Measurements from ENCODE around the gene MAGEB4.

The MAGEB4 gene

DNA sequence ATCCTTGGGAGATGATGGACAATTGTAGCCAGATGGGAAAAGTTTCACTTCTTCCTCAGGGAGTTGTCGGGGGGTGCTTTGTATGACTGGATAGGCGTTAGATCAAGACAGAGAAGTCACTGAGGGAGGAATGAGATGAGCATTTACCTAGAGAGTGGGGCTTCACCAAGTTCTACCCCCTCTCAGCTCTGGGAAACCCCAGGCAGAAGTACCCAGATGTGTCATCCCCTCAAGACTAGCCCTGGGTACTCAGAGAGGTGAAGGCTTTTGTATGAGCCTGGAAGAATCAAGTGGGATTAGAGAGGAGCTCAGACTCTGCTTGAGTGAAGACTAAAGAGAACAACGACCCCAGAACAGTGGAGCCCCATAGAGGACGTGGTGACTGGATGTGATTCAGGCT is 7.1 kb downstream of the MAGEB4 start:
- H2BK5ac ChIP-seq (ENCODE audit: low read depth, low read length, poor library complexity): no peak overlapping the region
- H2AK5ac ChIP-seq (ENCODE audit: low read length): no peak overlapping the region
- no peaks in the 10 kb centered on the region for H3K36me3 ChIP-seq (ENCODE audit: control insufficient read depth in 1 of 2, insufficient read depth in 2 of 2, low read length in 2 of 2)
- H3K9ac ChIP-seq (ENCODE audit: low read length): no peak overlapping the region
- no peak overlapping the region for H3K14ac ChIP-seq (ENCODE audit: low read length)
- H3K9me3 ChIP-seq (ENCODE audit: insufficient read depth, low read depth, low read length): no peaks in the 10 kb centered on the region
- H3K4ac ChIP-seq (ENCODE audit: low read depth, low read length): no peak overlapping the region
- no peak for DNase-seq
- no peaks in the 10 kb centered on the region for H3K79me2 ChIP-seq (ENCODE audit: control insufficient read depth, insufficient read depth, low read length, poor library complexity)
- no peak overlapping the region for H4K8ac ChIP-seq (ENCODE audit: low read depth, low read length)
- no peak overlapping the region for H3K23ac ChIP-seq (ENCODE audit: low read length)
- H3K27ac ChIP-seq (ENCODE audit: low read depth, low read length): no peak overlapping the region
- H3K27me3 ChIP-seq (ENCODE audit: insufficient read depth, low read length): no peaks in the 10 kb centered on the region
- H2BK120ac ChIP-seq (ENCODE audit: insufficient read depth, low read length, poor library complexity): no peak overlapping the region
- H2AFZ ChIP-seq (ENCODE audit: insufficient read depth, low read length, poor library complexity): no peak overlapping the region
- H3K4me3 ChIP-seq (ENCODE audit: low read depth, low read length): no peak overlapping the region
- H2BK12ac ChIP-seq (ENCODE audit: low read length): no peak overlapping the region
- H3K79me1 ChIP-seq (ENCODE audit: low read length): no peaks in the 10 kb centered on the region
- no CpG with 5 or more reads among the region's 4 CpGs for WGBS (ENCODE audit: extremely low coverage, insufficient coverage, insufficient read length)
- H4K91ac ChIP-seq (ENCODE audit: low read depth, low read length): no peak overlapping the region
- no peaks in the 10 kb centered on the region for H3K4me1 ChIP-seq (ENCODE audit: control insufficient read depth in 1 of 2, insufficient read depth in 2 of 2, low read length in 2 of 2)
- no peak overlapping the region for H3K18ac ChIP-seq (ENCODE audit: low read length)
- H3K4me2 ChIP-seq (ENCODE audit: low read length): no peak overlapping the region
- no peak overlapping the region for H4K12ac ChIP-seq (ENCODE audit: low read depth, low read length)

DNA sequence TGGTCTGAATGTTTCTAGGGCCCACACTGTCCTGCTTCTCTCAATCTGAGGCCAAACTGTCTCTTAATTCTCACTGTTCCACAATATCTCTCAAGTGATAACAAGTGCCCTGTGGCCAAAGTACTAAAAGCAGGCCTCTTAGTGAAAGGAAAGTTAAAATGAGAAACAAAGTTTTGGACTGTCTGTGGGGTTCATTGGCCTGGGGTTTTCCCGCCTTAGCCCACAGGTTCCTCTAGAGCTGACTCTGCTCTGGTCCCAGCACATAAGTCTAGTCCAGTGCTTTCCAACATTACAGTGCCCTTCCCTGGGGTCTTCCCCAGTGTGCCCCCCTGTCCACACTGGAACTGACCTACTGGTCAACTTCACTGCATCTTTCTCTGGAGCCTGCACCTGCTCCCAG is 11.5 kb downstream of the MAGEB4 start:
- Histone ChIP-seq H3K79me1 (ENCODE audit: low read length) (no peaks in the 10 kb centered on the region), H3K4ac (ENCODE audit: low read depth, low read length) (no peak overlapping the region), H2BK5ac (ENCODE audit: low read depth, low read length, poor library complexity) (no peak overlapping the region), H4K8ac (ENCODE audit: low read depth, low read length) (no peak overlapping the region), H3K4me2 (ENCODE audit: low read length) (no peak overlapping the region), H3K18ac (ENCODE audit: low read length) (no peak overlapping the region), H3K9ac (ENCODE audit: low read length) (no peak overlapping the region), H3K23ac (ENCODE audit: low read length) (no peak overlapping the region), H3K36me3 (ENCODE audit: control insufficient read depth in 1 of 2, insufficient read depth in 2 of 2, low read length in 2 of 2) (no peaks in the 10 kb centered on the region), H3K79me2 (ENCODE audit: control insufficient read depth, insufficient read depth, low read length, poor library complexity) (no peaks in the 10 kb centered on the region), H2BK12ac (ENCODE audit: low read length) (no peak overlapping the region), H2BK120ac (ENCODE audit: insufficient read depth, low read length, poor library complexity) (no peak overlapping the region), H3K4me3 (ENCODE audit: low read depth, low read length) (no peak overlapping the region), H2AK5ac (ENCODE audit: low read length) (no peak overlapping the region), H3K4me1 (ENCODE audit: control insufficient read depth in 1 of 2, insufficient read depth in 2 of 2, low read length in 2 of 2) (no peaks in the 10 kb centered on the region), H3K27me3 (ENCODE audit: insufficient read depth, low read length) (no peaks in the 10 kb centered on the region), H3K9me3 (ENCODE audit: insufficient read depth, low read depth, low read length) (peaks cover 2% of the 10 kb centered on the region), H4K91ac (ENCODE audit: low read depth, low read length) (no peak overlapping the region), H4K12ac (ENCODE audit: low read depth, low read length) (no peak overlapping the region), H3K27ac (ENCODE audit: low read depth, low read length) (no peak overlapping the region), H3K14ac (ENCODE audit: low read length) (no peak overlapping the region), H2AFZ (ENCODE audit: insufficient read depth, low read length, poor library complexity) (no peak overlapping the region)
- WGBS (ENCODE audit: extremely low coverage, insufficient coverage, insufficient read length): no CpG with 5 or more reads among the region's 1 CpG
- DNase-seq: no peak

DNA sequence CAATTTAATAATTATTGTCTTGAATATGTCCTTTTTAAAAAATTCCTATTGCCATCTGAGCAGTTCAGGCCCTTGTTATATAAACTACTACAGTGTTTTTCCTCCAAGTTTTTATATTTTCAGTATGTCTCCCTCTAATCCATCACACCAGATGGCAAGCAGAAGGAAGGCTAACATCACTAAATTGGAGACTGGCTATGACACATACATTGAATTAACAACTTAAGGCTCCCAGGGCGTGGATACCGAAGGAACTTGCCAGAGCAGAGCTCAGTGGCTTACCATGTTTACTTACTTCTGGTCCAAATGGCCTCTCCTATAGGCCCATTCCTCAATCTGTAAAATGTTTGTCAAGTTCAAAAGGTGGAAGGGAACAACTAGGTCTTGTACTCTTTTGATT is 18.1 kb downstream of the MAGEB4 start:
- Histone ChIP-seq H3K18ac (ENCODE audit: low read length) (no peak overlapping the region), H3K23ac (ENCODE audit: low read length) (no peak overlapping the region), H3K4me2 (ENCODE audit: low read length) (no peak overlapping the region), H3K4ac (ENCODE audit: low read depth, low read length) (no peak overlapping the region), H2AFZ (ENCODE audit: insufficient read depth, low read length, poor library complexity) (no peak overlapping the region), H2BK12ac (ENCODE audit: low read length) (no peak overlapping the region), H2BK120ac (ENCODE audit: insufficient read depth, low read length, poor library complexity) (no peak overlapping the region), H3K36me3 (ENCODE audit: control insufficient read depth in 1 of 2, insufficient read depth in 2 of 2, low read length in 2 of 2) (no peaks in the 10 kb centered on the region), H4K12ac (ENCODE audit: low read depth, low read length) (no peak overlapping the region), H2BK5ac (ENCODE audit: low read depth, low read length, poor library complexity) (no peak overlapping the region), H3K4me3 (ENCODE audit: low read depth, low read length) (no peak overlapping the region), H3K79me2 (ENCODE audit: control insufficient read depth, insufficient read depth, low read length, poor library complexity) (no peaks in the 10 kb centered on the region), H3K9ac (ENCODE audit: low read length) (no peak overlapping the region), H3K27me3 (ENCODE audit: insufficient read depth, low read length) (no peaks in the 10 kb centered on the region), H3K27ac (ENCODE audit: low read depth, low read length) (no peak overlapping the region), H3K14ac (ENCODE audit: low read length) (no peak overlapping the region), H4K8ac (ENCODE audit: low read depth, low read length) (no peak overlapping the region), H3K4me1 (ENCODE audit: control insufficient read depth in 1 of 2, insufficient read depth in 2 of 2, low read length in 2 of 2) (no peaks in the 10 kb centered on the region), H3K79me1 (ENCODE audit: low read length) (no peaks in the 10 kb centered on the region), H3K9me3 (ENCODE audit: insufficient read depth, low read depth, low read length) (no peaks in the 10 kb centered on the region), H4K91ac (ENCODE audit: low read depth, low read length) (no peak overlapping the region), H2AK5ac (ENCODE audit: low read length) (no peak overlapping the region)
- WGBS (ENCODE audit: extremely low coverage, insufficient coverage, insufficient read length): no CpG with 5 or more reads among the region's 2 CpGs
- DNase-seq: no peak

DNA sequence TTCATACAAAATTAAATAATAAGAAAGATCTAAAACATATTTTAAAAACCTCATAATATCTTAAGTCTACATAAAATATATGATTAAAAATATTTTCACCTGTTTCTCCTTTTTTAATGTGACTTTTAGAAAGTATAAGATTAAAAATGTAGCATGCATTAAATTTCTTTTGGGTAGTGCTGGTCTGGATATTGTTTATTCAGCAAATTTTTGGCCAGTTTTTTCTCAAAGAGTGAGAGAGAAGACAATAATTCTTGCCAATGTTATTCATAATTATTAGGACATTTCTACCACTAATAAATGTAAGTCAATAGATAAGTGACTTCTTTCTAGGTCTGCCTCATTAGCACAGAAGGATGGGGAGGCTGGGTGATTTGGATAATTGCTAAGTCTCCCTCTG is 19.2 kb downstream of the MAGEB4 start:
- no peak overlapping the region for H3K27ac ChIP-seq (ENCODE audit: low read depth, low read length)
- H3K79me1 ChIP-seq (ENCODE audit: low read length): no peaks in the 10 kb centered on the region
- no peak overlapping the region for H3K14ac ChIP-seq (ENCODE audit: low read length)
- H2AK5ac ChIP-seq (ENCODE audit: low read length): no peak overlapping the region
- no peak overlapping the region for H3K4ac ChIP-seq (ENCODE audit: low read depth, low read length)
- H3K79me2 ChIP-seq (ENCODE audit: control insufficient read depth, insufficient read depth, low read length, poor library complexity): no peaks in the 10 kb centered on the region
- no peak overlapping the region for H2AFZ ChIP-seq (ENCODE audit: insufficient read depth, low read length, poor library complexity)
- no peak overlapping the region for H2BK5ac ChIP-seq (ENCODE audit: low read depth, low read length, poor library complexity)
- no peak overlapping the region for H3K23ac ChIP-seq (ENCODE audit: low read length)
- no peak overlapping the region for H3K4me2 ChIP-seq (ENCODE audit: low read length)
- DNase-seq: no peak
- no peaks in the 10 kb centered on the region for H3K27me3 ChIP-seq (ENCODE audit: insufficient read depth, low read length)
- H4K8ac ChIP-seq (ENCODE audit: low read depth, low read length): no peak overlapping the region
- no peak overlapping the region for H4K91ac ChIP-seq (ENCODE audit: low read depth, low read length)
- H3K9ac ChIP-seq (ENCODE audit: low read length): no peak overlapping the region
- no peaks in the 10 kb centered on the region for H3K36me3 ChIP-seq (ENCODE audit: control insufficient read depth in 1 of 2, insufficient read depth in 2 of 2, low read length in 2 of 2)
- no peaks in the 10 kb centered on the region for H3K4me1 ChIP-seq (ENCODE audit: control insufficient read depth in 1 of 2, insufficient read depth in 2 of 2, low read length in 2 of 2)
- H2BK12ac ChIP-seq (ENCODE audit: low read length): no peak overlapping the region
- no peaks in the 10 kb centered on the region for H3K9me3 ChIP-seq (ENCODE audit: insufficient read depth, low read depth, low read length)
- no peak overlapping the region for H2BK120ac ChIP-seq (ENCODE audit: insufficient read depth, low read length, poor library complexity)
- no peak overlapping the region for H4K12ac ChIP-seq (ENCODE audit: low read depth, low read length)
- H3K18ac ChIP-seq (ENCODE audit: low read length): no peak overlapping the region
- no peak overlapping the region for H3K4me3 ChIP-seq (ENCODE audit: low read depth, low read length)

DNA sequence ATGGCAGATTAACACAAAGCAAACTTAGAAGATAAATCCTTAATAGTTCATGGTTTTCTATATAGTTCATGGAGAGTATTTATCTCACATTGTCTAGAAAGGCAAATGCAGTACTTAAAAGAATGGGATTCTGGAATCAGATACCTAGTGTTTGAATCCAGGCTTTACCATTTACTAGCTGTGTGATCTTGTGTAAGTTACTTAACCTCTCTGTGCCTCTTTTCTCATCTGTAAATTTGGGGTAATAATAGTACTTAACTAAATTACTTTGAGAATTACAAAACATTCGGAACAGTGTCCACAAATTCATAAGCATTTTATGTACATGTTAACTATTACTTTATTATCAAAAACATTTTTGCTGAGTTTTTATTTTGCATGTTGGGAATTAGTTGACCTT is 21.0 kb downstream of the MAGEB4 start:
- no peaks in the 10 kb centered on the region for H3K79me1 ChIP-seq (ENCODE audit: low read length)
- H3K23ac ChIP-seq (ENCODE audit: low read length): no peak overlapping the region
- no peaks in the 10 kb centered on the region for H3K36me3 ChIP-seq (ENCODE audit: control insufficient read depth in 1 of 2, insufficient read depth in 2 of 2, low read length in 2 of 2)
- H3K9ac ChIP-seq (ENCODE audit: low read length): no peak overlapping the region
- H3K4me2 ChIP-seq (ENCODE audit: low read length): no peak overlapping the region
- H3K79me2 ChIP-seq (ENCODE audit: control insufficient read depth, insufficient read depth, low read length, poor library complexity): no peaks in the 10 kb centered on the region
- no peak overlapping the region for H2BK12ac ChIP-seq (ENCODE audit: low read length)
- DNase-seq: no peak
- WGBS (ENCODE audit: extremely low coverage, insufficient coverage, insufficient read length): no CpG with 5 or more reads among the region's 1 CpG
- H3K14ac ChIP-seq (ENCODE audit: low read length): no peak overlapping the region
- H3K9me3 ChIP-seq (ENCODE audit: insufficient read depth, low read depth, low read length): no peaks in the 10 kb centered on the region
- no peak overlapping the region for H3K4ac ChIP-seq (ENCODE audit: low read depth, low read length)
- no peaks in the 10 kb centered on the region for H3K4me1 ChIP-seq (ENCODE audit: control insufficient read depth in 1 of 2, insufficient read depth in 2 of 2, low read length in 2 of 2)
- no peak overlapping the region for H4K12ac ChIP-seq (ENCODE audit: low read depth, low read length)
- H3K4me3 ChIP-seq (ENCODE audit: low read depth, low read length): no peak overlapping the region
- no peak overlapping the region for H3K18ac ChIP-seq (ENCODE audit: low read length)
- no peak overlapping the region for H2BK5ac ChIP-seq (ENCODE audit: low read depth, low read length, poor library complexity)
- no peaks in the 10 kb centered on the region for H3K27me3 ChIP-seq (ENCODE audit: insufficient read depth, low read length)
- no peak overlapping the region for H2AK5ac ChIP-seq (ENCODE audit: low read length)
- no peak overlapping the region for H3K27ac ChIP-seq (ENCODE audit: low read depth, low read length)
- H2BK120ac ChIP-seq (ENCODE audit: insufficient read depth, low read length, poor library complexity): no peak overlapping the region
- H4K91ac ChIP-seq (ENCODE audit: low read depth, low read length): no peak overlapping the region
- H4K8ac ChIP-seq (ENCODE audit: low read depth, low read length): no peak overlapping the region
- no peak overlapping the region for H2AFZ ChIP-seq (ENCODE audit: insufficient read depth, low read length, poor library complexity)

All from trophoblast cell (in vitro differentiated cells and primary cell).